GM23248 (cell line): Measurements from ENCODE around the gene SSMEM1.

ENCODE experiments used
- EZH2 ChIP-seq: fragments of 200-600 bp; sonication (generic); IDR thresholded peaks from 2 replicates; pipeline ENCODE4 v1.6.1; 2018; ENCODE audit warnings: antibody characterized with exemption, mild to moderate bottlenecking; ENCODE audit not compliant: insufficient read depth, poor library complexity, severe bottlenecking
- EZH2phosphoT487 ChIP-seq: fragments of 200-600 bp; sonication (generic); IDR thresholded peaks from 2 replicates; pipeline ENCODE4 v1.6.1; 2018; ENCODE audit warnings: antibody characterized with exemption, moderate library complexity, mild to moderate bottlenecking, low read depth; ENCODE audit not compliant: insufficient read depth

DNA sequence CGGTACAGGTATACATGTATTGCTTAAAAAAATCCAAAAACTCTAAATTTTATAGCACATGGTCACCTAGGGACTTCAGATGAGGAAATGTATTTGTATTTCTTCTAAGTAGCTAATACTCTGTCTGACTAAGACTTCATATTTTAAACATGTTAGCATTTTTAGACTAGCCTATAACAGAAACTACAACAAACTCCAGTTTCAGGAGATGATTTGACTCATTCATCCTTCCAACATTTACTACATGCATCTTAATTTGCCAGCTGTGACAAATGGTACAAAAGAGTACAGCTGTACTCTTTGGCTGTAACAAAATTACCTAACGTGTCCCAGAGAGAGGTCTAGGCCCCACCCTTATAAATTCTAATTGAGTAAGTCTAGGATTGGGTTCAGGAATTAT is 24.7 kb upstream of the SSMEM1 start:
- no peak for TF ChIP-seq EZH2
- TF ChIP-seq EZH2phosphoT487, result no peak
